ENCODE measurements around the gene NPTX1.
A peak's percentile ranks its signal among the peaks of the same experiment; 100 is the strongest.

NPTX1 gene

DNA sequence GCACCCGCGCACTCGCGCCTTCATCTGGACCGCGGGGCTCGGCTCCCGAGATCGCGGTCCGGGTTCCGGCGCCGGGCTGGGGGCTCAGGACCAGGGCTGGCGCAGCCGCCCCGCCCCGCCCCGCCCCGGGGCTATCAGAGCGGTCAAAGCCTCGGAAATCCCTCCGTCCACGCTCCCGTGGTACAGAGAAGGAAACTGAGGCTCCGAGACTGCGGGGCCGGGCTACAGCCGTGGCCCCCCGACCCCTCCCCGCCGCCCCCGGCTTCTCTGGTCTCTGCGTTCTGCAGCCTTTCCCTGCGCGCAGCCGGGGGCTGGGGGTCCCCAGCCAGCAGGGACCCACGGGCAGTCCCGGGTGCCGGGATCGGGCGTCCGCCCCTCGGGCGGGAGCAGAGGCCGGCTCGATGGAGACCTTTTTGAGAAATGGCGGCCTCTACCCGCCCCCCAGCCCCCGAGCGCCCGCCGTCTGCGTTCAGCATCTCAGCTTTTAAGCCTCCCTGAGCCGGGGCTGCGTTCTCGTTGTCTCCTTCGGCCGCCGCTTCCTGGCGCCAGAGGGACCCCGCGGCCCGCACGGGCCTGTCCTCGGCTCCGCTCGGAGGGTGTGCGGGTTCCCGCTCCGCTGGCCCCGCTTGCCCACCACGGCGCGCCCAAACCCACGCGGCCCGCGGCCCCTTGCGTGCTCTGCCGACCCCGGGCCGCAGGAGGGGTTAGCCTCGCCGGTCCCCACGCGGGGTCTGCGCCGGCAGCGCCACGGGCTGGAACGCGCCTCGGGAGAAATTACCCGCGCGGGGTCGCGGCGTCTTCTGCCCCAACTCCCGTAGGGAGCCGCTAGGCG lies 1.5 kb upstream of the NPTX1 start:
- DNase-seq: peak; percentile 58

DNA sequence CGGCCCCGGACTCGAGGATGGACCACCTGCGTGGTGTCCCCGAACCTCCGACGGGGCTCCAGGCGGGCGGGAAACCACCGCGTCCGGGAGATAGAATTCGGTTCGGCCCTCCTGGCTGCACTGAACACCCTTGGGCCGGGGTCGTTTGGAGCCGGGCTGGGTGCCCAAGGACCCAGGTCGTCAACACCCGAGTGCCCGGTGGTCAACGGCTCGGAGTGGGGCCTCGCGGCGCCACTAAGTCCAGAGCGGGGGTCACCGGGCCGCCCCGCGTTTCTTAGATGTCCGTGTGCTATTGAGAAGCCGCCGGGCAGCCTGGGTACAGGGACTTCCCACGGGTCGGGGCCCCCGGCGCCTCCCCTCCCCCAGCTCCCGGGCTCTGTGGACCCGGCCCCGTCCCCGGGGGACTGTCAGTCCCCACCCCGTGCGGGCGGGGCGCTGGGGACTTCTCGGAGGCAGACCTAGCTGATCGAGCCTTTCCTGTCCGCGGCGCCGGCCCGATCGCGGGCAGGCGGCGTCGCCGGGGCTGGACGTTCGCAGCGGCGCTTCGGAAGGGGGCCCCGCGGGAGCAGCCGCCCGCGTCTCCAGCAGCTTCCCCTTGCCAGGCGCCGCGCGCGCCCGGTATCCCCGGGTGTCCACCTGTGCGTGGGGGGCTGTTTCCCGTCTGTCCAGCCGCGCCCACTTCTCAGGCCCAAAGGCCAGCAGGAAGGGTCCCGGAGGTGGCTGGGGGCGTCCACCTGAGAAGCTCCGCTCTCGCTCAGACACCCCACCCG lies 655 bp upstream of the NPTX1 start:
- DNase-seq: no peak

DNA sequence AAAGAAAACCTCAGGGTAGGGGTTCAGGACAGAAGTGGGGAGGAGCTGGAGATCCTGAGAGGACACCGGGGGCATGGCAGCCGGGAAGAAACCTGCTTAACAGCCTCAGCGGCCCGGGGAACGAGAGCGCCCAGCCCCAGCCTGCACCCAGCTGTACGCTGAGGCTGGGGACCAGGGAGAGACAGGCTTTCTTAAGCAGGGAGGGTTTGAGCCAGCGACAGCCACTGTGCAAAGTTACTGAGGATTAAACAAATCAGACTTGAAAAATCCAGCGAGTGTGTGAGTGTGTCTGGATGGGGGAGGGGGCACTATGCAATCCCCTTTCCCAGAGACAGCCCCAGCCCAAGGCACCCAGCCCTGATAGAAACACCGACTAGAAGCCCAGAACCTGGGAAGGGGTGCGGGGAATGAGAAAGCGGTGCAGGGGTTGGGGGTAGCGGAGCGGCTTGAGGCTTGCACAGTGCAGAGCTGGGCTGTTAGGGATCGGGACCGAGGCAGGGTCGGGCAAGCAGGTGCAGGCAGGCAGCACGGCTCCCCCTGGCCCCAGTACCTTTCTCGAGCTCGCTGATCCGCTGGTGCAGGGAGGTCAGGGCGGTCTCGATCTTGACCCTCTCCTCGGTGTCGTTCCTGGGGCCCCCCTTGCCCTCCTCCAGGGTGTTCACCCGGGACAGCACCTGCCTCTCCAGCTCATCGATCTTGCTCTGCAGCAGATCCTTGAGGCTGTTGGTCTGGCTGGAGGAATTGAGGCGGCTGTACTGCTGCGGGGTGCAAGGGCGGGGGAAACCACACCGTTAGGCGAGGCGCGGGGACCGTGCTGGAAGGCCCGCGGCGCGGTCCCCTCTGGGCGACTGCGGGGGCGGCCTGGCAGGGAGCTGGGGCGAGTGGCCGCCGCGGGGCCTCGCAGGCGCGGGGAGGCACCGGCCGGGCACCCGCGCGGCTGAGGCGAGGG lies 1.2 kb downstream of the NPTX1 start:
- no peak for DNase-seq

DNA sequence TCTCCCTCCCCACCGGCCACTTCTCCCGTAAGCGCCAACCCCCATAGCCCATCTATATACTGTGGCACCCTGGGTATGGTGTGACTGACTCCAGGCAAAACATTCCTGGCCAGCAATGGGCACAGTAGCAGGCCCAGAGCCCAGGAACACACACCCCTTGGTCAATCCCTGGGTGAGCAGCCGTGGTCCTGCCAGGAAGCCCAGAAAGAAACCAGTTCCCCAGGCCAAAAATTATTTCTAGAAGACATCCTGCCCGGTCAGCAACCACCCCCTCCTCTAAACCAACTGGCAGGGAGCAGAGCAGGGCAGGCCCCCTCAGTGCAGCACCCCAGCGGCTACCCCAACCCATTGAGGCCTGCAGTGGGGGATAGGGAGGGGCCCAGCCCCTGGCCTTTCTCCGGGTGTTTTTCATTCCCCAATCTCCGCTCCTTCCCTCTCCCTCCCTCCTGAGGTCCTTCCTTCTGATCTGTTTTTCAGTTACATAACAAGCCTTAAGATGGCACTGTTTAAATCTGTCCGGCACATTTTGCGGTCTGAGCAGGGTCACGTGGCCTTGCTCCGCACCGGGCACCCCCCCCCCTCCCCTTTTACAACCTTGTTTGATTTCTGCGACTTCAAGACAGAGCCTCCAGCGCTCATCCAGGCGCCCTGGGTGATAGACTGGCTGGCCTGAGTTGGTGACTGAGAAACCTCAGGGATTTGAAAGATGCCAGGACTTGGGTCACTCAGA lies 2.0 kb downstream of the NPTX1 start:
- peak; percentile 38 for DNase-seq

DNA sequence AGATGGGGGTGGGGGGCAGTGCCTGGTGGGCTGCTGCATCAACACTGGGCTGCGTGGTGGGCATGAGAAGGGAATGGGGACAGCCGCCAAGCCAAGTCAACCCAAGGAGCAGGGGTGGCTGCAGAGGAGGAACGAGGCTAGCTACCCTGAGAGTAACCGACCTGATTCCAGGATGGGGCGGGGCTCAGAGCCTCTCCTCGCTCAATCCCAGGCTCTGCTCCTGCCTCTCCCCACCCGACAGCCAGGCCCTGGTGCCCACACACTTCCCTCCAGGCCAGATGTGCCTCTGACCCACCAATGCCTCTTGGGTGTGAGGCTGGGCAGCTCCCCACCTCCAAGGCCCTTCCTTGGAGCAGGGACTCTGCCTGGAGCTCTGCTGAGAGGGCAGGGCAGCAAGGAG lies 2.7 kb downstream of the NPTX1 start:
- DNase-seq: no peak

DNA sequence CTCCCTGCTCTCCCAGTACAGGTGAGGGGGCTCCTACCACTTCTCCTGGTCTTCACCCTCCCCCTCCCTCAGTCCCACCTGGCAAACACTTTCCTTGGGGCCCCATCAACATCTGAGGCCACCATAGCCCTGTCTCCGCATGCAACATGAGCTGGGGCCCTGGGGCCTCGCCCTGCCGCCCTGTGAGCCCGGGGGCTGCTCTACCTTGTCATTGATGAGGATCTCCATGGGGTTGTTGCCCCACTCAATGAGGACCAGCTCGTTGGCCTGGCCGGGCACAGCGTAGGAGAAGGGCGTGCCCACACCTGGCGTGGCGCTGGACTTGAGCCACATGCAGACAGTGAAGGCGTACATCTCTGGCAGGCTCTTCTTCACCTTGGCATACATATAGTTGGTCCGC lies 3.4 kb downstream of the NPTX1 start:
- DNase-seq: no peak

DNA sequence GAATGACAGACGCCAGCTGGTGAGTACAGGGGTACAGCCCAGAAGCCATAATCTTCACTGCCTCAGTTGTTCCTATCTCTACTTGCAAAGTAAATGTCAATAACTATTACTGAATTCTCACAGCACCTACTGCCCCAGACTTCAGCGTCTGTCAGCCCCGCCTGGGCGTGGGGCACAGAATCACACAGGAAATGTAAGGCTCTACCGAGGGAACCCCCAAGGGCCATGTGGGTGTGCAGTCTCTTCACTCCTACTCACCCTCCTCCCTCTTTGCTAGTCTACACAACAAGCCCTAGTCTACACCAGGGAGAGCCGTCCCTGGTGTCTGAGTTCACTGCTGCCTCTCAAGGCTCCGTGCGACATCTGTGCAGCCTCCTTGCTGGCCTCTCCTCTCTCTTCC lies 4.5 kb downstream of the NPTX1 start:
- no peak for DNase-seq

DNA sequence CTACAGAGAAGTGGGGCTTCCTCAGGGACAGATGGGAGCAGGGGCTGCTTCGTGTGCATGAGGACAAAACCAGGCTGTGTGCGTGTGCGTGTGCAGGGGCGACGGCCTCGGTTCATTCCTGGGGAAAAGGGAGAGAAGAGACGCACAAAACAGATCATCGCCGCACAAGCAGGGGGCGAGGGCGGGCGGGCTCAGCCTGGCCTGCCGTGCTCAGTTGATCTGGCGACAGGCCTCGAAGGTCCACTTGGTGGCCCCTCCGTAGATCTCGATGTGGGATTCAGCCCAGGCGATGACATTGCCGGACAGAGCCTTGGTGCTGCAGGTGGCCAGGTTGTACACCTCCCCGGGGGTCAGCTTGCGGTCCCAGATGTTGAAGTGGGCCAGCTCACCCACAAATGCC lies 5.8 kb downstream of the NPTX1 start:
- DNase-seq: no peak

DNA sequence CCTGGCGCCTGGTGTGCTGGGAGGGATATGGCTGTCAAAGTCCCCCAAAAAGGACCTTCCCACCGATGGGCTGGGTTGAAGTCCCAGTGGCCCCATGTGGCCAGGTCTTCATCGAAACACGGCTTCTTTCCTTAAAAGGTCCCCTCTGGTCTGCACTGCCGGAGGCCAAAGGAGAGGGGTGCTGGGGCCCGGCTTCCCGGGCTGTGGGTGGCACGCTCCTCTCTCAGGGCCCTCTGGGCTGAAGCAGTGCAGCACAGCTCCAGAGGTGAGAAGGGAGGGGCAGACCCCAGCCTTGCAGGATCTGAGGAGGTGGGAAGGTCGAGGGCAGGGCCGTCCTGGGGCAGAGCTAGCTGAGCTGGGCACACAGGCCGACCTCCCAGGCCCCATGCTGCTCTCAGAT lies 6.7 kb downstream of the NPTX1 start:
- DNase-seq: no peak

DNA sequence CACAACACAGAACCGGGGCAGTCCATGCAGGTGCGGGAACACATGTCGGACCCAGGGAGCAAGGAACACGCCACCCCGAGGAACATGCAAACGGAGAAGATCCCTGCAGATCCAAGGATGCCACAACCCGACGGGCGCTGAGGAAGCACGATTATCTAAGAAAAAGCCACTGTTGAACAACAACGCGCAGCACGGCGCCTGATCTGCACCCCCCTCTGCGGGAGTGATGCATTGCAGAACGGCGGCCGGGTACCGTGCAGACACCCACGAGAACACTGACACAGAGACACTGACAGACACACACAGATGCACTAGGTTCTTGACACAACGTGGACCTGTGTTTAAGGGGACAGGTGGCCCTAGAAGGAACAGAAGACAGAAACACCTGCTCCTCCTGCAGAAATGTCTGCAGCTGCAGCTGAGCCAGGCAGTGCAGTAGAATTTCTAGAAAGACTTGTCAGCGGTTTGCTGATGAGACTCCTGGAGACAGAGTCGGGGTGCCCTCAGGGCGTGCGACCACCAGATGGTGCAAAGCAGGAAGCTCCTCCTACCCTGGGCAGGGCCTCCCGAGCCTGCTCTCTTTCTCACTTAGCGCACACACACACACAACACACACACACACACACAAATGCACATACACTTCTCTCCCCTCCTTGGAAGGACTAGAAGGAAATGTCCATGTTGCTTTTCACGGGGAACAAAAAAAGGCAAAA lies 7.5 kb downstream of the NPTX1 start:
- no peak for DNase-seq

DNA sequence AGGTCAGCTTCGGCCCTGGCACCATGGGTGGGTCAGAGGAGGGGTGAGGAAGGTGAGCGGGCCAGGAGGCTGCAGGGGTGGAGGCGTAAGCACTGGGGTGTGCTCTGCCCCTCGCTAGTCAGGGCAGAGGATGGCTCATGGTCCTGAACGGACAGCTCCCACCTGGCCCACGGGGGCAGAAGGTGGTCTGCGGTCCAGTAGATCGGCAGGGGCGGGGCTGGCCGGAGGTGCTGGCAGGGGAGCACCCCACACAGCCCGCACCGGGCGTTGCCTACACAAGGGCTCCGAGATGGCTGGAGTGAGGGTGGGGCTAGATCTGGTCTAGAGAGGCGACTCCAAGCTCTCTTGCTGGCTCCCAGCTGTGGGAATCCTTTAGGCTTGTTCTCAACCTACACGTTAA lies 8.2 kb downstream of the NPTX1 start:
- DNase-seq: no peak

DNA sequence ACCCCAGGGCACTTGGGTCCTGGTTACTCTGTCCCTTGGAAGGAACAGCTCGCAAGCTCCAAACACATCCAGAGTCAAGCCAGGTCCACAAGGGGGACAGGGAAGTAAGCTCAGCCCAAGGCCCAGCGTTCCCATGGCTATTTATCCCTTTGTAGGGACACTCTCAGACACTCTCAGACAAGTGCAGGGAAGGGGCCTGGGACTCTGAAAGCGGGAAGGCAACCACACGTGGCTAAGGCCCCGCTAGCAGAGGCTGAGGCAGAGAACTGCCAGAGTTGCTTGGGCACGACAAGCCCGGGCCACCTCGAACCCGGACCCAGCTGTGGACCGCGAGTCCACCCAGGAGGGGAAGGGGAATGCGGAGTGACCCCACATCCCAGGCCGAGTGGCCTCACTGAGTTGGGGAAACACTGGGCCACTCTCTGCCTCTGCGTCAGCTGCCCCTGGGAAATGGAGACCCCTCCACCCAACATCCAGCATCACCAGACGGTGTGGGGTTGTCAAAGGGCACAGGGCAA lies 10.2 kb downstream of the NPTX1 start:
- DNase-seq: no peak

DNA sequence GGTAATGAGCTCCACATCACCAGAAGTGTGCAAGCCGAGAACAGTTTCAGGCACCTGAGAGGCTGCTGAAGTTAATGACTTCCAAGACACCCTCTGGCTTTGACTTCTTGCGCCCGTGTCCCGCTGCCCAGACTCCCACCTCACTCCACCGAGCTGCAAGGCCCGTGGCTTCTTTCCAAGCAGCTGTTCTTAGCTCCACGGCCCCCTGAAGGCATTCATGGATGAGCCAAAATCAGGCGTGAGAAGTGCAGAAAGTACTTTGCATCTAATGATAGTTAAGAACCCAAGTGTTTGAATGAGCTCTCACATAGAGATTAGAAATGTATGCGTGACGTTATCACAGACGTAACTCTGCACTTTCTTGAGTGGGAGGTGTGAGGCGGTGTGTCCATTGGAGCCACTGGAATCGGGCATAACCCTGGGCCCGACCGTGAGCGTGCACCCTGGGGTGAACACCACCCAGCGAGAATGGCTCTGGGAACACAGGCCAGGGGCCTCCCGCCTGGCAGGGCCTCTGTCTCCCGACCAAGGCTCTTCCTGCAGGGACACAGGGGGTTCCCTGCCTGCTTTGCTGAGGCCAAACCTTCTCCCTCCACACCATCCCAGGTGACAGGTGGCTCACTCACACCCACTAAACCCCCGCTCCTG lies 11.0 kb downstream of the NPTX1 start:
- no peak for DNase-seq

DNA sequence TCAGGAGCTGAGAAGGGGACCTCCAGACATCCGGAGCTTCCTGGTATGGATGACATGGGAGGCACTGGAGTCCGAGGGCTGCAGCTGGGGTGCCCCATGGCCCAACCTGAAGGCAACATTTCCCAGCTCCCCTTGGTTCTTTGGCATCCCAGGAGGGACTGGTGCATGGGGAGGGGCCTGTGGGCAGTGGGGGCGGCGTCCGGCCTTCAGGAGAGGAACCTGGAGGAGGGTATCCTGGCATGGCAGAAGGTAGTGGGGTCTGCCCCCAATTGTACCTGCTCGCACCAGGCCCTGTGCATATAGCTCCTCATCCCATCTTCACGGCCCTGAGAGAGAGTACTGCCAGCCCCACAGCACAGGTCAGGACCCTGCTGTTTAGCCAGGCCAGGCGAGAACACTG lies 11.9 kb downstream of the NPTX1 start:
- no peak for DNase-seq

DNA sequence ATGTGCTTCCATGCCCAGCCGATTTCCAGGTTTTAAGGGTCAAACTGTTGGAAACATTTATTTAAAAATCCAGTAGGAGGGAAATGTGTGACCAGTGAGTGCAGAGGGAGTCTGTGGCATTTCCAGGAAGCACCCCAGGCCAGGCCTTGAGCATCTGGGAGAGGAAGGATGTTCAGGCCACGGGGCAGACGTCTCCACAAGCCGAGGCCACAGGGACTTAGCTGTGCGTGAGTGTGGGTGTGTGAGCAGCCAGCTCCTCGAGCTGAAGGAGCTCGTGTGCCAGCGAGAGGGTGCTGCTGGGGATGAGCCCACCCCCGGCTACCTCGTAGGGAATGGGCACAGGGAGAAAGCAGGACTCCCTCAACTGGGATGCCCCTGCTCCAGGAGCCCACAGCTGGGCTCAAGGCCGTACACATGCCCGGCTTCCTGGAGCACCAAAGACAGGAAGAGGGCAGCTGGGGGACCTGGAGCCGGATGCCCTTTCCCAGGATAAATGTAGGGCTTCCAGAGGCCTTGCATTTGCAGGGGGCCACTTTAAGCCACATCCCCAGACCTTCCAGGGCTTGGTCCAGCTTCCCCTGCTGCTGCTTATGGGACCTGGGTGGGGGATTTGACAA lies 12.5 kb downstream of the NPTX1 start:
- DNase-seq: no peak

DNA sequence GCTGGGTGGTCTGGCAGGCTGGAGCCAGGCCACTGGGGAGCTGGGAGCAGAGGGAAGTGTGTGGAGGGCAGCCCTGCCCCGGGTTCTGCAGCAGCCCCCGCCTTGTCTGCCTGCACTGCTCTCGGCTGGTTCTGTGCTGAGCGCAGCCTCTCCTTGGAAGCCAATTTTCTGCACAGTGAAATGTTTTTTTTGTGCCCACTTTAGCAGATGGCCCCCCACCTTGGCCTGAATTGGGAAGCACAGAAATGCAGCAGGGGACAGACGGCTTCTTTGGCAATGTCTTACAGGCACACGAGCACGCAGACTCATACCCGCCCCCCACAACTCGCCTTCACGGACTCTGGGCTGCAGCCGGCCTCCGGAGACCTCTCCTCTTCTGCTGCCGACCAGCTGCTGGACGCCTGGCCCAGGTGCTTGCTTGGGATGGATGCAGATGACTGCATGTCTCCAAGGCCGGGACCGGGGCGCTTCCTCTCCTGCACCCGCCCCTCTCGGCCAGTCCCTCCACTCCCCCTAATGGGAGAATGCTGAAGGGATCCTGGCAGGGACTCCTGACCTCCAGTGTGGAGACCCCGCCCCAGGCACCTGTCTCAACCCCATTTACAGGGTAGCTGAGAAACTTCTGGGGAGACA lies 14.8 kb downstream of the NPTX1 start:
- DNase-seq: no peak

DNA sequence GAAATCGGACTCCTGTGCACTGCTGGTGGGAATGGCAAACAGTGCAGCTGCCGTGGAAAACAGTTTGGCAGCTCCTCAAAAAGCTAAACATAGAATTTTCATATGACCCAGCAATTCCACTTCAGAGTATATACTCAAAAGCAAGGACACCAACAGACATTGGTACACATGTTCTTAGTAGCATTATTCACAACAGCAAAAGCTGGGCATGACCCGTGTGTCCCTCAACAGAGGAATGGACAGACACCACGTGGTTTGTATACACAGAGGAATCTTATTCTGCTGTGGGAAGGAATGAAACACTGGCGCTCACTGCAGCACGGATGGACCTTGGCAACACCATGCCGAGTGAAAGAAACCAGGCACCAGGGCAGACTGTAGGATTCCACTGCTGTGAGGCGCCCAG lies 16.0 kb downstream of the NPTX1 start:
- no peak for DNase-seq

DNA sequence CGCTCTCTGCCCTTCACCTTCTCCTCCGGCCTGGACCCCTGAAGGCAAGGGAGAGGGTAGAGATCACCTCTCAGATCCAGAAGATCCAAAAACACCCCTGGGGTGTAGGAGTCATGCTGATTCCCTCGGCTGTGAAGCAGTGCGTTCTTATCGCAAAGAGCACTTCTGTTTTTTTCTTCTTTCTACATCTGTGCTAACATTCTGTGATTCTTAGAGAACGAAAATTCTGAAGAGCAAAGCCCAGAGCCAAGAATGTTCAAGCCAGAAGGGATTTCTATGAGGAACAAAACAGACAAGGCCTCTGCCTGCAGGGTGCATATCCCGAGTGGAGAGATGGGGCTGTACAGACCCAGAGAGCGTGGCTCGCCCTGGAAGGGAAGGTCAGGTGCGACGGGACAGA lies 17.2 kb downstream of the NPTX1 start:
- DNase-seq: no peak

DNA sequence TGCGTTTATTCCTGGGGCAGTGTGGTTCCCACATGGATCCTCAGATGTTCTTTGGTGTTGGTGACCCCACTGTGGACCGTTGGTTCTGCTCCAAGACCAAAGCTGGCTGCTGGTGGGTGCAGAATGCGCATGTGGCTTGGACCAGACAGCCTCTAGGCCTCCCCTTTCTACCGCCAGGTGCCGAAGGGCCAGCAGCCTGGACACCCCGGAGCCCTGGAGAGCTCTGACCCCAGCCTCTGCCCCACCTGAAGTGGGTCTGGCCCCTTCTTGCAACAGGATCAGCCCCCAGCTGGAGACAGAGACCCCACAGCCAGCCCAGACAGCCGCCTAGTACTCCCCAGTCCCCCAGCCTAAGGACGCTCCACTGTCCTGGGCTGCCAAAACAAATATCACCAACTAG lies 18.4 kb downstream of the NPTX1 start:
- no peak for DNase-seq

Data from fibroblast of skin of back (primary cell).